ENCODE results near the gene CSNK1A1.
"Not testable (repeated sequence)": the region's sequence is repeated elsewhere in the genome, so short reads cannot be mapped to it uniquely, and the experiment has no call there.

Gene CSNK1A1

GRCh38 chr5:149526845-149527590 lies 24.2 kb downstream of the CSNK1A1 start:
- FAIRE-seq: no peak

GRCh38 chr5:149521739-149522685 lies 29.2 kb downstream of the CSNK1A1 start:
- FAIRE-seq: no peak

- no peak for FAIRE-seq
Observed at GRCh38 chr5:149519601-149520000, 31.6 kb downstream of the CSNK1A1 start.

GRCh38 chr5:149518620-149519019 lies 32.6 kb downstream of the CSNK1A1 start:
- no peak for FAIRE-seq

- peak; percentile 65 for FAIRE-seq
Observed at GRCh38 chr5:149517461-149518122, 33.6 kb downstream of the CSNK1A1 start.

- FAIRE-seq: no peak
Observed at GRCh38 chr5:149514512-149514911, 36.7 kb downstream of the CSNK1A1 start.

GRCh38 chr5:149513372-149513947 lies 37.8 kb downstream of the CSNK1A1 start:
- FAIRE-seq: not testable (repeated sequence)

- FAIRE-seq: no peak
Observed at GRCh38 chr5:149510136-149510535, 41.1 kb downstream of the CSNK1A1 start.

- FAIRE-seq: no peak
Observed at GRCh38 chr5:149504677-149505076, 46.6 kb downstream of the CSNK1A1 start.

GRCh38 chr5:149503006-149503405 lies 48.2 kb downstream of the CSNK1A1 start:
- no peak for FAIRE-seq

GRCh38 chr5:149500922-149501582 lies 50.2 kb downstream of the CSNK1A1 start:
- no peak for FAIRE-seq

GRCh38 chr5:149498724-149499336 lies 52.4 kb downstream of the CSNK1A1 start:
- no peak for FAIRE-seq

- no peak for FAIRE-seq
Observed at GRCh38 chr5:149497357-149497756, 53.9 kb downstream of the CSNK1A1 start.

GRCh38 chr5:149496917-149497316 lies 54.3 kb downstream of the CSNK1A1 start:
- no peak for FAIRE-seq

GRCh38 chr5:149496166-149496565 lies 55.1 kb downstream of the CSNK1A1 start:
- FAIRE-seq: no peak

- peak; percentile 91 for FAIRE-seq
Observed at GRCh38 chr5:149495673-149496072, 55.6 kb downstream of the CSNK1A1 start.

- FAIRE-seq: peak; percentile 25
Observed at GRCh38 chr5:149493316-149493715, 57.9 kb downstream of the CSNK1A1 start.

GRCh38 chr5:149492781-149493180 lies 58.5 kb downstream of the CSNK1A1 start:
- peak; percentile 3 for FAIRE-seq

- peak; percentile 6 for FAIRE-seq
Observed at GRCh38 chr5:149490599-149491485, 60.4 kb downstream of the CSNK1A1 start.

- FAIRE-seq: peak; percentile 23
Observed at GRCh38 chr5:149489605-149490037, 61.6 kb downstream of the CSNK1A1 start.
